Measurements from ENCODE around the gene STX10.

Gene STX10

DNA sequence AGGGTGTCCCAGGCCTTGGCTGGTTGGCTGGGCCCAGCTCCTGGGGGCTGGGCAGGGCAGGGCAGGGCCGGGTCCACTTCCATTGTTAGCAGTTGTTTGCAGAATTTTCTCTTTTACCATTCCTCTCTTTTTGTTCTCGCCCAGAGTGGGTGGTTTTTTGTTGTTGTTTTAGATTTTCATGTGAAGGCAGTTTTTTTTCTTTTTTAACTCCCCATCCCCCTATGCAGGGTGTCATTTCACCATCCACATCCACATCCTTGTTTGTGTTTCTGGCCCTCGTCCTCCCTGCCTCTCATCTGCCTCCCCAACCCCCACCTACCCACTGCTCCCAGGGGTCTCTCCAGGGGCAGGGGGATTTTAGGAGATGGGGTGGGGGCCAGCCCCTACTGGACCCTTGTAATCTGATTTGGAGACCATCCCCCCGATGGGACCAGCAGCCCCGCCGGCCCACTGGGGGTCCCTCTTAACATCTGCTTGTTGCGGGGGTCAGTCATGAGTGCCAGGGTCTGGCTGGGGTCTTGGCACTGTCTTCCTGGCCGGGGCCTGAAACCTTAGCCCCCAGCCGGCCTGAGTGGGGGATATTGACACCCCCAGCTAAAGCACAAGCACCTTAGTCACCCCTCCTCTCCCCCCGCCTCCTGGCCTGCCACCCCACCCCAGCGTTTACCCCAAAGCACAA, 10.4 kb downstream of the STX10 start:
- Histone ChIP-seq H3K27me3 (ENCODE audit: low read depth) (no peaks in the 10 kb centered on the region), H3K9me3 (no peaks in the 10 kb centered on the region), H3K4me3 (no peak overlapping the region), H3K36me3 (replicated peaks) (peaks cover 48% of the 10 kb centered on the region), H3K4me1 (no peaks in the 10 kb centered on the region)
- DNase-seq (ENCODE audit: low spot score in 2 of 2) = no peak
- in situ Hi-C loops (cut with MboI; ENCODE audit: low sequenced_read_pairs) = no loop called here

DNA sequence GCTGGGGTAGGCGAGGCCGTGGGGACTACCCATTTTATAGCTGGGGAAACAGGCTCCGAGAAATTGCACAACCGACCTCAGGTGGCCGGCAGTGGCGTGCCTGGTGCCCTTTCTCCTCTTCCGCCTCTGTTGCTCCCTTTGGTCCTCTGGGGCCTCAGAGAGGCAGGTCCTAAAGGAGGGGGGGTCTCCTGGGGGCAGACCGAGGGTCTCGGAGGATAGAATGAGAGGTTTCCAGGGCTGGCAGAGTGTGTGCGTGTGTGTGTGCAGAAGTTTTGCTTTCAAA, 11.3 kb downstream of the STX10 start:
- peaks cover 44% of the 10 kb centered on the region for H3K36me3 ChIP-seq (replicated peaks)
- in situ Hi-C loops (cut with MboI; ENCODE audit: low sequenced_read_pairs) = no loop called here
- H3K4me1 ChIP-seq = no peaks in the 10 kb centered on the region
- DNase-seq (ENCODE audit: low spot score in 2 of 2) = no peak
- H3K4me3 ChIP-seq = no peak overlapping the region
- no peaks in the 10 kb centered on the region for H3K27me3 ChIP-seq (ENCODE audit: low read depth)
- no peaks in the 10 kb centered on the region for H3K9me3 ChIP-seq

DNA sequence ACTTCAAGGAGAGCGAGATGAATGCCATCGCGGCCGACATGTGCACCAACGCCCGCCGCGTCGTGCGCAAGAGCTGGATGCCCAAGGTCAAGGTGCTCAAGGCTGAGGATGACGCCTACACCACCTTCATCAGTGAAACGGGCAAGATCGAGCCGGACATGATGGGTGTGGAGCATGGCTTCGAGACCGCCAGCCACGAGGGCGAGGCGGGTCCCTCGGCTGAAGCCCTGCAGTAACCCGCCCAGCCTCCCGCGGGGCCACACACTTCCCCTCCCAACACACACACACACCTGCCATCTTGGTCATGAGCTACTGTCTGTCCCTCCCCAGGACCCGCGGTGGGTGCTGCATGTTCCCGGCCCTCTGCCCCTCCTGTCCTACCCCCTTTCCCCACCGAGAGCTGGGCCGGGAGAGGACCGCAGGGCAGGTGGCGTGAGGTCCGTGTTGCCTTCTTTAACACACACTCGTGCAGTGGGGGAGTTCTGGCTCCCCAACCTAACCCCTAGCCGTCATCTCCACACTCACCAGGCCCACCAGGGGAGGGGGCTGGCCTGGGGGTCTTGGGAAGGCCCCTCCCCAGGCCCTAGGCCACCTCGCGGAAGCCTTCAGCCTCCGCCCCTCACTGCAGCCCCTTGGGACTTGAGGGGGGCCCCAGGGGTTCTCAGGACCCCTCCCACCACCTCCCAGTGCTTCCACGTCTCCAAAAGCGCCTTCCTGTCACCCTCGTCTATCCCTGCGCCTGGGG, 11.8 kb downstream of the STX10 start:
- no peak overlapping the region for H3K4me3 ChIP-seq
- H3K4me1 ChIP-seq = no peaks in the 10 kb centered on the region
- no peaks in the 10 kb centered on the region for H3K27me3 ChIP-seq (ENCODE audit: low read depth)
- peaks cover 48% of the 10 kb centered on the region for H3K36me3 ChIP-seq (replicated peaks)
- in situ Hi-C loops (cut with MboI; ENCODE audit: low sequenced_read_pairs) = no loop called here
- DNase-seq (ENCODE audit: low spot score in 2 of 2) = no peak
- no peaks in the 10 kb centered on the region for H3K9me3 ChIP-seq

DNA sequence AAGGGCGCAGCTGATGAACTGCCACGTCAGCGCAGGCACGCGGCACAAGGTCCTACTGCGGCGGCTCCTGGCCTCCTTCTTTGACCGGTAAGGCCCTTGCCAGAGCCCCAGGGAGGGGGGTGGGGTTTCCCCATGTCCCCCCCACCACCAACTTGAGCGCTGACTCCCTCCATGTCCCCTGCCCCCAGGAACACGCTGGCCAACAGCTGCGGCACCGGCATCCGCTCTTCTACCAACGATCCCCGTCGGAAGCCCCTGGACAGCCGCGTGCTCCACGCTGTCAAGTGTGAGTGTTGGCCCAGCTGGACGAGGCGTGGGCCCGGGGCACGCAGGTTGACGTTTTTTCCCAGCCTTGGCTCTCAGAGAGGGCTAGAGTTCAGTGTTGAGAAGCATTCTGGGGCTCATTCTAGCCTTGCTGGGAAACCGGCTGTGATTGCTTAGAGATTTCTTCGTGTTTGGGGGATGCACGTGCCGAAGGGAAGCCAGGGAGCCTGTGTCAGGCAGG, 12.8 kb downstream of the STX10 start:
- in situ Hi-C loops (cut with MboI; ENCODE audit: low sequenced_read_pairs) = no loop called here
- H3K27me3 ChIP-seq (ENCODE audit: low read depth) = no peaks in the 10 kb centered on the region
- no peak for DNase-seq (ENCODE audit: low spot score in 2 of 2)
- H3K4me3 ChIP-seq = no peak overlapping the region
- no peaks in the 10 kb centered on the region for H3K9me3 ChIP-seq
- peaks cover 48% of the 10 kb centered on the region for H3K36me3 ChIP-seq (replicated peaks)
- no peaks in the 10 kb centered on the region for H3K4me1 ChIP-seq

DNA sequence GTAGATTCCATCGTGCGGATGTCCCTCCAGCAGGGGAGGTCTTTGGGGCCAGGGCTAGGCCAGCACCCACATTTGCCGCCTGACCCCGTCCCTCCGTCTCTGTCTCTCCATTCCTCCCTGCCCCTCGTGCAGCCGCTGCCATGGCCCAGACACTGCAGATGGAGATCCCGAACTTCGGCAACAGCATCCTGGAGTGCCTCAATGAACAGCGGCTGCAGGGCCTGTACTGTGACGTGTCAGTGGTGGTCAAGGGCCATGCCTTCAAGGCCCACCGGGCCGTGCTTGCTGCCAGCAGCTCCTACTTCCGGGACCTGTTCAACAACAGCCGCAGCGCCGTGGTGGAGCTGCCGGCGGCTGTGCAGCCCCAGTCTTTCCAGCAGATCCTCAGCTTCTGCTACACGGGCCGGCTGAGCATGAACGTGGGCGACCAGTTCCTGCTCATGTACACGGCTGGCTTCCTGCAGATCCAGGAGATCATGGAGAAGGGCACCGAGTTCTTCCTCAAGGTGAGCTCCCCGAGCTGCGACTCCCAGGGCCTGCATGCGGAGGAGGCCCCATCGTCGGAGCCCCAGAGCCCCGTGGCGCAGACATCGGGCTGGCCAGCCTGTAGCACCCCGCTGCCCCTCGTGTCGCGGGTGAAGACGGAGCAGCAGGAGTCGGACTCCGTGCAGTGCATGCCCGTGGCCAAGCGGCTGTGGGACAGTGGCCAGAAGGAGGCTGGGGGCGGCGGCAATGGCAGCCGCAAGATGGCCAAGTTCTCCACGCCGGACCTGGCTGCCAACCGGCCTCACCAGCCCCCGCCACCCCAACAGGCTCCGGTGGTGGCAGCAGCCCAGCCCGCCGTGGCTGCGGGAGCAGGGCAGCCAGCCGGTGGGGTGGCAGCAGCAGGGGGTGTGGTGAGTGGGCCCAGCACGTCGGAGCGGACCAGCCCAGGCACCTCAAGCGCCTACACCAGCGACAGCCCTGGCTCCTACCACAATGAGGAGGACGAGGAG, 14.8 kb downstream of the STX10 start:
- no peaks in the 10 kb centered on the region for H3K9me3 ChIP-seq
- peaks cover 48% of the 10 kb centered on the region for H3K36me3 ChIP-seq (replicated peaks)
- in situ Hi-C loops (cut with MboI; ENCODE audit: low sequenced_read_pairs) = no loop called here
- no peak overlapping the region for H3K4me3 ChIP-seq
- H3K27me3 ChIP-seq (ENCODE audit: low read depth) = no peaks in the 10 kb centered on the region
- H3K4me1 ChIP-seq = no peaks in the 10 kb centered on the region
- no peak for DNase-seq (ENCODE audit: low spot score in 2 of 2)

DNA sequence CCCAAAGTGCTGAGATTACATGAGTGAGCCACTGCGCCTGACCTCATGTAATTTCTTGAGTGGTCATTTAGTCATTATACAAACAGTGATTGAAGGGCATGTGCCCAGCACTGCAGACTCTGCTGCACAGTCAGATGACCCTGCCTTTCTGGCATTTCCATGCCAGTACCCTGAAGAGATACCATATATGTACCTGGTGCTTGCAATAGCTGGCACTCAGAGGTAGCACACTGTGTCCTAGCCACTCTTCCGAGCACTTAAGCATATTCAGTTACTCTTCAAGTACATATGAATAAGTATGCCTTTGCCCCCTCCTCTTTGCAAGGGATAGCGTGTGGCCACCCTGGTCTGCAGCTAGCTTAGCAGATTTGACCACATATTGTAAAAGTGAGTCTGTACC, 15.5 kb downstream of the STX10 start:
- peaks cover 48% of the 10 kb centered on the region for H3K36me3 ChIP-seq (replicated peaks)
- H3K4me3 ChIP-seq = no peak overlapping the region
- no peaks in the 10 kb centered on the region for H3K9me3 ChIP-seq
- no peak for DNase-seq (ENCODE audit: low spot score in 2 of 2)
- no peaks in the 10 kb centered on the region for H3K4me1 ChIP-seq
- in situ Hi-C loops (cut with MboI; ENCODE audit: low sequenced_read_pairs) = no loop called here
- no peaks in the 10 kb centered on the region for H3K27me3 ChIP-seq (ENCODE audit: low read depth)

DNA sequence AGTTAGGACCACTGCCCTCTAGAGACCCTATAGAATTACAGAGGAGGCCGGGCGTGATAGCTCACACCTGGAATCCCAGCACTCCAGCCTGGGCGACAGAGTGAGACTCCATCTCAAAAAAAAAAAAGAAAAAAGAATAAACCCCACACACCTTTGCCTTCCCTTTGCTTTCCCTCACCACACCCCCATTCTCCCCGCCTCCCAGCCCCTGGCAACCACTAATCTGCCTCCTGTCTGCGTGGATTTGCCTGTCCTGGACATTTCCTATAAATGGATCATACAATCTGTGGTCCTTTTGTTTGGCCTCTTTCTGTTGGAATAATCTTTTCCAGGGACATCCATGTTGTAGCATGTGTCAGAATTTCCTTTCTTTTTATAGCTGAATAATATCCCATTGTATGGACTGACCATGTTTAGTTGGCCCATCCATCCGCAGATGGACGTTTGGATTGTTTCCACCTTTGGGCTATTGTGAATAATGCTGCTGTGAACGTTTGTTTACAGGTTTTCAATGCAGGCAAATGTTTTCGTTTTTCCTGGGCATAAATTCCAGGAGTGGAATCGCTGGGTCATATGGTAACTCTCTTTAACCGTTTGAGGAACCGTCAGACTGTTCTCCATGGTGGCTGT, 16.8 kb downstream of the STX10 start:
- in situ Hi-C loops (cut with MboI; ENCODE audit: low sequenced_read_pairs) = no loop called here
- Histone ChIP-seq H3K9me3 (no peaks in the 10 kb centered on the region), H3K4me3 (no peak overlapping the region), H3K4me1 (no peaks in the 10 kb centered on the region), H3K27me3 (ENCODE audit: low read depth) (no peaks in the 10 kb centered on the region), H3K36me3 (replicated peaks) (peaks cover 44% of the 10 kb centered on the region)
- DNase-seq (ENCODE audit: low spot score in 2 of 2) = no peak

DNA sequence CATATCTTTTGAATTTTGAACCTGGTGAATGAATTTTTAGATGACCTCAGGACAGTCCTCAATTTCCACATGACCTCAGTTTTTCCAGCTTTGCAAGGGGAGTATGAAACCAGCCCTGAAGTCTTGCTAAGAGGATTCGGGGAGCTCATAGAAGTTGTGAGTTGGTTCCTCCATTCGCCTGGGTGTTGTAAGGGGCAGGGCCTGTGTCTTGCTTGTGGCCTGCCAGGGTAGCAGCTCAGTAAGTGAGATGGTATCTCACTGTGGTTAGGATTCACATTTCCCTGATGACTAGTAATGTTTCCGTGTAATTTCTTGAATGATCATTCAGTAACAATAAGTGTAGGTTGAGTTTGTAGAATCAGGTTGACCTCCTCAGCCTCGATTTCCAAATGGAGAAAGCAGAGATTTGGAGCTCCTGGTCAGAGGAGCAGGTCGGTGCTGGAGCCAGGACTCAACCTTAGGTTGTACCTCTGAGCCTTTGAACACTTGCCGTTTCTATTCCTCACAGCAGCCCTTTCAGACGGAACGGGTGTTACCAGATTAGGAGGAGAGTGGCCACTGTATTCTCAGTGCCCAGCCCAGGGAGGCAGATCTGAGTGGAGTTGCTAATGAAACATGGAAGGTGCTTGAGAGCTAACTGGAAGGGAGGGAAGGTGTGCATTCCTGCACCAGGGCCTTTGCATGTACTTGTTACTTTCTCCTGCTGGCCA, 17.5 kb downstream of the STX10 start:
- H3K27me3 ChIP-seq (ENCODE audit: low read depth) = no peaks in the 10 kb centered on the region
- in situ Hi-C loops (cut with MboI; ENCODE audit: low sequenced_read_pairs) = no loop called here

DNA sequence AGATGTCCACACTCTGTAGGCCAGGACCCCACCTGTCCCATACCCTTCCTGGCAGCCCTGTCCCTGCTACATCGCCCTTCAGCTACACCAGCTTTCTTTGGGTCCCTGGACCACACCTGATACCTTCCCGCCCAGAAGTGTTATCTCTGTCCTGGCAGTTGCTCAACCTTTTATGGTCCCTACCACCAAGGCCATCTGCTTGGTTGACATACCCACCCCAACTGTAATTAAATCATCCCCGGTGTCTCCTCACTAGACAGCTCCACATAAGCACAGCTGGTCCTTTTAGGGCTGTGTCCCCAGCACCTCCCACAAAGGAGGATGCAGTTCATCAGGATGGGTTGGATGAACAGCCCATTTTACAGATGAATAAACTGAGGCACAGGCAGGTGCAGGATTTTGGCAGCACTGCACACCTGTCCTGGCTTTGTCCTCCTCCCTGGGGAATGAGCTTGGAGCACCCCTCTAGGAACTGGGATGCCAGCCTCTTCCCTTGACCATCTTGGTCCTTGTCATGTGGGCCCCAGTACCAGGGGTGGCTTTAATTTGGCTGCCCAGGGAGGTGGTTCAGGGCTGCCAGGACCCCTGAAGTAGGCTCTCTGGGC, 19.2 kb downstream of the STX10 start:
- peaks cover 27% of the 10 kb centered on the region for H3K36me3 ChIP-seq (replicated peaks)
- no peak overlapping the region for H3K4me3 ChIP-seq
- H3K4me1 ChIP-seq = no peaks in the 10 kb centered on the region
- no peaks in the 10 kb centered on the region for H3K9me3 ChIP-seq
- no peaks in the 10 kb centered on the region for H3K27me3 ChIP-seq (ENCODE audit: low read depth)
- DNase-seq (ENCODE audit: low spot score in 2 of 2) = no peak
- in situ Hi-C loops (cut with MboI; ENCODE audit: low sequenced_read_pairs) = no loop called here

More for the DNA sequence above, 17.5 kb downstream of the STX10 start:
- Histone ChIP-seq H3K9me3 (no peaks in the 10 kb centered on the region), H3K4me1 (no peaks in the 10 kb centered on the region), H3K36me3 (replicated peaks) (peaks cover 37% of the 10 kb centered on the region), H3K4me3 (no peak overlapping the region)
- DNase-seq (ENCODE audit: low spot score in 2 of 2) = no peak

DNA sequence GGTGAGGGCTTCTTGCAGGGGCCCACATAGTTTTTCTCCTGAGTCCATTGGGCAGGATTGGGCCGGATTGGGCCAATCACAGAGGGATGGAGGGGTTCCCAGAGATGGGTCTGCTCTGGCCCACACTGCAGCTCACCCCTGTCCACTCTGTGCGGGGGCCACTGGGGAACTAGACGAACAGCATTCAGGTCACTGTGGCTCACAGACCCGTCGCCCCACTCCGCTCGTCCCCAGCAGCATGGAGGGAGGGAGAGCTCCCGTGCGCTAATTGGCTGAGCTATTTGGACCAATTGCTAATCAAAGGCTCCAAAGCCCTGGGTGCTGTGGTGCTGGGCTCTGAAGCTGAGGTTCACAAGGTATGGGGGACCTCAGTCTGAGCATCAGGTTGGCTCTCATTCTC, 20.8 kb downstream of the STX10 start:
- Histone ChIP-seq H3K4me3 (no peak overlapping the region), H3K4me1 (no peaks in the 10 kb centered on the region), H3K27me3 (ENCODE audit: low read depth) (no peaks in the 10 kb centered on the region), H3K9me3 (no peaks in the 10 kb centered on the region), H3K36me3 (replicated peaks) (peaks cover 17% of the 10 kb centered on the region)
- in situ Hi-C loops (cut with MboI; ENCODE audit: low sequenced_read_pairs) = no loop called here
- no peak for DNase-seq (ENCODE audit: low spot score in 2 of 2)

DNA sequence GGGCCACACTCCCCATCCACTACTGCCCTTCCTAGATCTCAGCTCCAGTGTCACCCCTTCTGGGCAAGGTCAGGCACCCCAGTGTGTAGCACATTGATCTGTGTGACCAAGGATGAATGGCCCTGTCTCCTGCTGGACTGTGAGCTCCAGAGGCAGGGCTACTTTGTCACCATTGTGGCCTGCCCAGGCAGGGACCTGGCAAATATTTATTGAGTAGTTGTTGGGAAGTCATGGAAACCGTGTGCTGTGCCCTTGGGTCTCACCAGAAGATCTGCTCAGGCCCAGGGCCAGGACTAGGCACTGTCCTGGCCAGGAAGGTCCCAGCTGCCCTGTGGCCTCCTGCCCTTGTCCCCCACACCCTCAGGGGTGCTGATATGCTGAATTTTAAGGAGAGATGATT, 21.6 kb downstream of the STX10 start:
- DNase-seq (ENCODE audit: low spot score in 2 of 2) = no peak
- Histone ChIP-seq H3K27me3 (ENCODE audit: low read depth) (no peaks in the 10 kb centered on the region), H3K4me1 (no peaks in the 10 kb centered on the region), H3K36me3 (replicated peaks) (peaks cover 22% of the 10 kb centered on the region), H3K4me3 (no peak overlapping the region), H3K9me3 (no peaks in the 10 kb centered on the region)
- in situ Hi-C loops (cut with MboI; ENCODE audit: low sequenced_read_pairs) = no loop called here

DNA sequence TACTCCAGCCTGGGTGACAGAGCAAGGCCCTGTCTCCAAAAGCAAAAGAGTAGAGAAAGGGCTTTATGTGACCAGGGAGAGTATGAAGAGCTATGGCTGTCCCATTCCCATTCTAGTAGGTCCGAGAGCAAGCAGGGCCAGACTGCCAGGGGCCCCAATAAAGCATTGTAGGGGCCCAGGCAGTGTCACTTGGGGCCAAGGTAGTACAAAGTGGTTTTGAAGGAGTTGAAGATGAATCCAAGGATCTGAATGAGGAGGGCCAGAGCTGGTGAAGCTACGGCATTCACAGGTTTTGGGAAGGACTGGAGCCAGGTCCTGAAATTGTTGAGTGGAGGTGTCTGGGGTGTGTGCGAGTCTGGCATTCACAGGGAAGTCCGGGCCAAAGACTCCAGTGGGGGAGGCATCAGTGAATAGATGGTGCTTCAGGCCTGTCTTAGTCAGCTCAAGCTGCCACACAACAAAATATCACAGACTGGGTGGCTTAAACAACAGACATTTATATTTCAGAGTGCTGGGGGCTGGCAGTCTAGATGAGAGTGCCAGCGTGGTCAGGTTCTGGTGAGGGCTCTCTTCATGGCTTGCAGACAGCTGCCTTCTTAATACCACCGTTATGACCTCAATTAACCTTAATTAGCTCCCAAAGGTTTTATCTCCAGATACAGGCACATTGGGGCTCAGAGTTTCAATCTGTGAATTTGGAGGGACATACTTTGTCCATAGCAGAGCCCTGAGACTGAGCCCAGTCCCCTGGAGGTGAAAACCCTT, 22.2 kb downstream of the STX10 start:
- no peaks in the 10 kb centered on the region for H3K9me3 ChIP-seq
- in situ Hi-C loops (cut with MboI; ENCODE audit: low sequenced_read_pairs) = no loop called here
- H3K4me3 ChIP-seq = no peak overlapping the region
- H3K4me1 ChIP-seq = no peaks in the 10 kb centered on the region
- H3K36me3 ChIP-seq (replicated peaks) = peaks cover 24% of the 10 kb centered on the region
- DNase-seq (ENCODE audit: low spot score in 2 of 2) = no peak
- no peaks in the 10 kb centered on the region for H3K27me3 ChIP-seq (ENCODE audit: low read depth)

All from HAP-1 (cell line).